GM19438 (cell line): ENCODE measurements around the gene DEFB124.
"Not testable (repeated sequence)": the region's sequence is repeated elsewhere in the genome, so short reads cannot be mapped to it uniquely, and the experiment has no call there.

Experiments
- ATAC-seq: cut with Tn5 transposase; IDR thresholded peaks from one replicate; pipeline ENCODE4 v1.9.1; 2021; ENCODE audit warnings: low read depth; ENCODE audit not compliant: unreplicated experiment

The DEFB124 gene

GRCh38 chr20:31489152-31489551 lies 14.2 kb upstream of the DEFB124 start:
- ATAC-seq = no peak

- no peak for ATAC-seq
Observed at GRCh38 chr20:31488115-31488514, 13.2 kb upstream of the DEFB124 start.

- ATAC-seq = no peak
Observed at GRCh38 chr20:31485450-31486339, 10.8 kb upstream of the DEFB124 start.

- no peak for ATAC-seq
Observed at GRCh38 chr20:31484001-31484400, 9.1 kb upstream of the DEFB124 start.

GRCh38 chr20:31476643-31477215 lies 1.8 kb upstream of the DEFB124 start:
- ATAC-seq = no peak

- no peak for ATAC-seq
Observed at GRCh38 chr20:31476294-31476585, 1.3 kb upstream of the DEFB124 start.

GRCh38 chr20:31475472-31476293 lies 756 bp upstream of the DEFB124 start:
- ATAC-seq = no peak

GRCh38 chr20:31474097-31474436 lies 860 bp downstream of the DEFB124 start:
- ATAC-seq = peak; percentile 56

GRCh38 chr20:31473331-31474096 lies 1.4 kb downstream of the DEFB124 start:
- ATAC-seq = no peak

- no peak for ATAC-seq
Observed at GRCh38 chr20:31472395-31473330, 2.3 kb downstream of the DEFB124 start.

GRCh38 chr20:31470946-31471345 lies 4.0 kb downstream of the DEFB124 start:
- not testable (repeated sequence) for ATAC-seq

- no peak for ATAC-seq
Observed at GRCh38 chr20:31454361-31454760, 20.6 kb downstream of the DEFB124 start.

GRCh38 chr20:31452575-31452974 lies 22.4 kb downstream of the DEFB124 start:
- no peak for ATAC-seq

- no peak for ATAC-seq
Observed at GRCh38 chr20:31449511-31450414, 25.2 kb downstream of the DEFB124 start.

- no peak for ATAC-seq
Observed at GRCh38 chr20:31446084-31446819, 28.7 kb downstream of the DEFB124 start.

GRCh38 chr20:31440012-31440659 lies 34.8 kb downstream of the DEFB124 start, which contains the start of gene DEFB123:
TSS of gene DEFB123 (plus strand) at chr20:31440632. CDS start at chr20:31440699, 67 bp downstream.
- ATAC-seq = no peak

GRCh38 chr20:31430568-31431115 lies 44.3 kb downstream of the DEFB124 start:
- no peak for ATAC-seq
